ENCODE data around the gene NPC1.

DNA sequence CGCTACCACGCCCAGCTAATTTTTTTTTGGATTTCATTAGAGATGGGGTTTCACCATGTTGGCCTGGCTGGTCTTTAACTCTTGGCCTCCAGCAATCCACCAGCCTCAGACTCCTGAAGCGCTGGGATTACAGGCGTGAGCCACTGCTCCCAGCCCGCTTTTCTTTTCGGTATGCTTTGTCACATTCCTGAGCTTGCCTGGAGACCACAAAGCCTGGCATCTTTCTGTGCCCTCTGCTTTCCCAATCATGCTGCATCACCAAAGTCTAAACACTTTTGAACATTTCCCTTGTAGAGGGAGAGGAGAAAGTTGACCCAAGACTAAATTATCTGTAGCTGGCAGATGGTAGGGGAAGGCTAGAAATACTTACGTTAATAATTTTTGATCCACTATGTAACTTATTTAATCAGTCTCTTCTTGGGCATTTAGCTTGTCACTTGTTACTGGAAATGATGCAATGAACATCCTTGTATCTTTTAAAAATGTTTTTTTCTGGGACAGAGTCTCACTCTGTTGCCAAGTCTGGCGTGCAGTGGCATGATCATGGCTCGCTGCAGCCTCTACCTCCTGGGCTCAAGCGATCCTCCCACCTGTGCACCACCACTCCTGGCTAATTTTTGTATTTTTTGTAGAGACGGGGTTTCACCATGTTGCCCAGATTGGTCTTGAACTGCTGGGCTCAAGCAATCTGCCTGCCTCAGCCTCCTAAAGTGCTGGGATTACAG is 2.7 kb upstream of the NPC1 start:
- TF ChIP-seq, protein P1, sequence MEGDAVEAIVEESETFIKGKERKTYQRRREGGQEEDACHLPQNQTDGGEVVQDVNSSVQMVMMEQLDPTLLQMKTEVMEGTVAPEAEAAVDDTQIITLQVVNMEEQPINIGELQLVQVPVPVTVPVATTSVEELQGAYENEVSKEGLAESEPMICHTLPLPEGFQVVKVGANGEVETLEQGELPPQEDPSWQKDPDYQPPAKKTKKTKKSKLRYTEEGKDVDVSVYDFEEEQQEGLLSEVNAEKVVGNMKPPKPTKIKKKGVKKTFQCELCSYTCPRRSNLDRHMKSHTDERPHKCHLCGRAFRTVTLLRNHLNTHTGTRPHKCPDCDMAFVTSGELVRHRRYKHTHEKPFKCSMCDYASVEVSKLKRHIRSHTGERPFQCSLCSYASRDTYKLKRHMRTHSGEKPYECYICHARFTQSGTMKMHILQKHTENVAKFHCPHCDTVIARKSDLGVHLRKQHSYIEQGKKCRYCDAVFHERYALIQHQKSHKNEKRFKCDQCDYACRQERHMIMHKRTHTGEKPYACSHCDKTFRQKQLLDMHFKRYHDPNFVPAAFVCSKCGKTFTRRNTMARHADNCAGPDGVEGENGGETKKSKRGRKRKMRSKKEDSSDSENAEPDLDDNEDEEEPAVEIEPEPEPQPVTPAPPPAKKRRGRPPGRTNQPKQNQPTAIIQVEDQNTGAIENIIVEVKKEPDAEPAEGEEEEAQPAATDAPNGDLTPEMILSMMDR (IDR thresholded peaks at IDR 0.05; ENCODE audit: insufficient read depth, low read depth, low read length), result no peak
- no peak for TF ChIP-seq EZH2 (IDR thresholded peaks at IDR 0.05; ENCODE audit: insufficient read depth, low read length)

All from astrocyte (in vitro differentiated cells and primary cell).